Measurements from ENCODE around the gene KCNA1. TPM values are rescaled to one million over a fixed set of nuclear protein-coding genes. Genes with fewer than 3 reads are reported as not detected.
A peak's percentile ranks its signal among the peaks of the same experiment; 100 is the strongest.

Gene KCNA1
- total RNA-seq, 1 donor from 2014 or later = not detected

- no peaks in the 10 kb centered on the region for H3K36me3 Mint-ChIP-seq (ENCODE audit: low read depth)
- peaks cover 23% of the 10 kb centered on the region for H3K27me3 Mint-ChIP-seq (ENCODE audit: insufficient read depth)
Measured at GRCh38 chr12:4891866-4892265, 17.8 kb upstream of the KCNA1 start.

GRCh38 chr12:4892418-4892817, 17.3 kb upstream of the KCNA1 start:
- no peak overlapping the region for H3K4me3 Mint-ChIP-seq
- no peaks in the 10 kb centered on the region for H3K36me3 Mint-ChIP-seq (ENCODE audit: low read depth)
- peaks cover 19% of the 10 kb centered on the region for H3K27me3 Mint-ChIP-seq (ENCODE audit: insufficient read depth)
- no peak for DNase-seq (ENCODE audit: low spot score)
- no peak overlapping the region for H3K27ac Mint-ChIP-seq
- H3K4me1 Mint-ChIP-seq (ENCODE audit: low read depth) = no peaks in the 10 kb centered on the region
- intact Hi-C loops (cut with micrococcal nuclease) = no loop called here
- H3K9me3 Mint-ChIP-seq = no peaks in the 10 kb centered on the region

More at GRCh38 chr12:4891866-4892265, 17.8 kb upstream of the KCNA1 start:
- intact Hi-C loops (cut with micrococcal nuclease) = no loop called here
- no peaks in the 10 kb centered on the region for H3K9me3 Mint-ChIP-seq
- no peak overlapping the region for H3K27ac Mint-ChIP-seq
- H3K4me3 Mint-ChIP-seq = no peak overlapping the region
- H3K4me1 Mint-ChIP-seq (ENCODE audit: low read depth) = no peaks in the 10 kb centered on the region
- no peak for DNase-seq (ENCODE audit: low spot score)

GRCh38 chr12:4894019-4894418, 15.7 kb upstream of the KCNA1 start:
- H3K27ac Mint-ChIP-seq = no peak overlapping the region
- intact Hi-C loops (cut with micrococcal nuclease) = no loop called here
- no peaks in the 10 kb centered on the region for H3K9me3 Mint-ChIP-seq
- H3K4me3 Mint-ChIP-seq = no peak overlapping the region
- peaks cover 18% of the 10 kb centered on the region for H3K27me3 Mint-ChIP-seq (ENCODE audit: insufficient read depth)
- H3K4me1 Mint-ChIP-seq (ENCODE audit: low read depth) = no peaks in the 10 kb centered on the region
- no peak for DNase-seq (ENCODE audit: low spot score)
- no peaks in the 10 kb centered on the region for H3K36me3 Mint-ChIP-seq (ENCODE audit: low read depth)

GRCh38 chr12:4899364-4899763, 10.3 kb upstream of the KCNA1 start:
- DNase-seq (ENCODE audit: low spot score) = no peak
- no peak overlapping the region for H3K27ac Mint-ChIP-seq

GRCh38 chr12:4900327-4900726, 9.4 kb upstream of the KCNA1 start:
- intact Hi-C loops (cut with micrococcal nuclease) = no loop called here

More at GRCh38 chr12:4899364-4899763, 10.3 kb upstream of the KCNA1 start:
- Mint-ChIP-seq H3K27me3 (ENCODE audit: insufficient read depth) (peaks cover 29% of the 10 kb centered on the region), H3K9me3 (no peaks in the 10 kb centered on the region), H3K4me3 (no peak overlapping the region), H3K36me3 (ENCODE audit: low read depth) (no peaks in the 10 kb centered on the region), H3K4me1 (ENCODE audit: low read depth) (no peaks in the 10 kb centered on the region)
- intact Hi-C loops (cut with micrococcal nuclease) = no loop called here

GRCh38 chr12:4905316-4905715, 4.4 kb upstream of the KCNA1 start:
- peaks cover 31% of the 10 kb centered on the region for H3K27me3 Mint-ChIP-seq (ENCODE audit: insufficient read depth)
- H3K4me3 Mint-ChIP-seq = no peak overlapping the region
- no peak overlapping the region for H3K27ac Mint-ChIP-seq
- H3K4me1 Mint-ChIP-seq (ENCODE audit: low read depth) = peaks cover 9% of the 10 kb centered on the region
- DNase-seq (ENCODE audit: low spot score) = no peak
- H3K36me3 Mint-ChIP-seq (ENCODE audit: low read depth) = no peaks in the 10 kb centered on the region
- no peaks in the 10 kb centered on the region for H3K9me3 Mint-ChIP-seq
- intact Hi-C loops (cut with micrococcal nuclease) = loop anchor here (5.0 kb wide), 1 partner anchor 48 kb away; no protein-coding TSS in a partner anchor

More at GRCh38 chr12:4900327-4900726, 9.4 kb upstream of the KCNA1 start:
- no peaks in the 10 kb centered on the region for H3K4me1 Mint-ChIP-seq (ENCODE audit: low read depth)
- DNase-seq (ENCODE audit: low spot score) = no peak
- H3K27me3 Mint-ChIP-seq (ENCODE audit: insufficient read depth) = peaks cover 25% of the 10 kb centered on the region
- no peaks in the 10 kb centered on the region for H3K9me3 Mint-ChIP-seq
- H3K36me3 Mint-ChIP-seq (ENCODE audit: low read depth) = no peaks in the 10 kb centered on the region
- H3K27ac Mint-ChIP-seq = no peak overlapping the region
- H3K4me3 Mint-ChIP-seq = no peak overlapping the region

- no peaks in the 10 kb centered on the region for H3K36me3 Mint-ChIP-seq (ENCODE audit: low read depth)
- H3K4me1 Mint-ChIP-seq (ENCODE audit: low read depth) = peaks cover 14% of the 10 kb centered on the region
- H3K9me3 Mint-ChIP-seq = no peaks in the 10 kb centered on the region
- no peak overlapping the region for H3K27ac Mint-ChIP-seq
- peak overlapping the region; percentile 50 for H3K4me3 Mint-ChIP-seq
- intact Hi-C loops (cut with micrococcal nuclease) = loop anchor here (5.0 kb wide), 1 partner anchor 52 kb away; no protein-coding TSS in a partner anchor
- H3K27me3 Mint-ChIP-seq (ENCODE audit: insufficient read depth) = peaks cover 38% of the 10 kb centered on the region
- no peak for DNase-seq (ENCODE audit: low spot score)
Measured at GRCh38 chr12:4908684-4909409, 858 bp upstream of the KCNA1 start.

- intact Hi-C loops (cut with micrococcal nuclease) = loop anchor here (5.0 kb wide), 1 partner anchor 52 kb away; no protein-coding TSS in a partner anchor
- peak overlapping the region; percentile 50 for H3K4me3 Mint-ChIP-seq
- H3K36me3 Mint-ChIP-seq (ENCODE audit: low read depth) = no peaks in the 10 kb centered on the region
- H3K27me3 Mint-ChIP-seq (ENCODE audit: insufficient read depth) = peaks cover 42% of the 10 kb centered on the region
- peaks cover 14% of the 10 kb centered on the region for H3K4me1 Mint-ChIP-seq (ENCODE audit: low read depth)
- no peak for DNase-seq (ENCODE audit: low spot score)
- no peaks in the 10 kb centered on the region for H3K9me3 Mint-ChIP-seq
- no peak overlapping the region for H3K27ac Mint-ChIP-seq
Measured at GRCh38 chr12:4909410-4909733, 333 bp upstream of the KCNA1 start.

- peaks cover 14% of the 10 kb centered on the region for H3K4me1 Mint-ChIP-seq (ENCODE audit: low read depth)
- H3K4me3 Mint-ChIP-seq = peak overlapping the region; percentile 83
- DNase-seq (ENCODE audit: low spot score) = no peak
- no peaks in the 10 kb centered on the region for H3K36me3 Mint-ChIP-seq (ENCODE audit: low read depth)
- H3K27ac Mint-ChIP-seq = no peak overlapping the region
- peaks cover 50% of the 10 kb centered on the region for H3K27me3 Mint-ChIP-seq (ENCODE audit: insufficient read depth)
- intact Hi-C loops (cut with micrococcal nuclease) = no loop called here
- H3K9me3 Mint-ChIP-seq = no peaks in the 10 kb centered on the region
Measured at GRCh38 chr12:4910502-4911315, 1.0 kb downstream of the KCNA1 start.

GRCh38 chr12:4911316-4911994, 1.8 kb downstream of the KCNA1 start:
- H3K36me3 Mint-ChIP-seq (ENCODE audit: low read depth) = no peaks in the 10 kb centered on the region
- H3K27ac Mint-ChIP-seq = no peak overlapping the region
- peaks cover 14% of the 10 kb centered on the region for H3K4me1 Mint-ChIP-seq (ENCODE audit: low read depth)
- H3K9me3 Mint-ChIP-seq = no peaks in the 10 kb centered on the region
- intact Hi-C loops (cut with micrococcal nuclease) = no loop called here
- DNase-seq (ENCODE audit: low spot score) = no peak
- peaks cover 51% of the 10 kb centered on the region for H3K27me3 Mint-ChIP-seq (ENCODE audit: insufficient read depth)
- peak overlapping the region; percentile 48 for H3K4me3 Mint-ChIP-seq

- Mint-ChIP-seq H3K27ac (no peak overlapping the region), H3K4me1 (ENCODE audit: low read depth) (peaks cover 5% of the 10 kb centered on the region), H3K4me3 (no peak overlapping the region), H3K36me3 (ENCODE audit: low read depth) (no peaks in the 10 kb centered on the region), H3K9me3 (no peaks in the 10 kb centered on the region), H3K27me3 (ENCODE audit: insufficient read depth) (peaks cover 73% of the 10 kb centered on the region)
- intact Hi-C loops (cut with micrococcal nuclease) = no loop called here
- no peak for DNase-seq (ENCODE audit: low spot score)
Measured at GRCh38 chr12:4914720-4915119, 5.0 kb downstream of the KCNA1 start.

- Mint-ChIP-seq H3K27ac (no peak overlapping the region), H3K27me3 (ENCODE audit: insufficient read depth) (peaks cover 67% of the 10 kb centered on the region), H3K36me3 (ENCODE audit: low read depth) (no peaks in the 10 kb centered on the region)
Measured at GRCh38 chr12:4915752-4916151, 6.0 kb downstream of the KCNA1 start.

More at GRCh38 chr12:4915752-4916151, 6.0 kb downstream of the KCNA1 start:
- peaks cover under 1% of the 10 kb centered on the region for H3K4me1 Mint-ChIP-seq (ENCODE audit: low read depth)
- no peak overlapping the region for H3K4me3 Mint-ChIP-seq
- no peaks in the 10 kb centered on the region for H3K9me3 Mint-ChIP-seq
- no peak for DNase-seq (ENCODE audit: low spot score)
- intact Hi-C loops (cut with micrococcal nuclease) = no loop called here
